Lung (tissue), 12 donors: Measurements from ENCODE around the gene SERPINB6. TPM values are rescaled to one million over a fixed set of nuclear protein-coding genes. Genes with fewer than 3 reads are reported as not detected.

ENCODE experiments used
- ATAC-seq: fragments of 200-7000 bp; cut with Tn5 transposase; one replicate; pipeline ENCODE4 v1.9.1; 2020; ENCODE audit warnings: moderate number of reproducible peaks; ENCODE audit not compliant: insufficient read depth, low FRiP score
- DNase-seq, 3 donors: peaks; one replicate each; pipeline ENCODE4 v3.0.0-alpha.2; 2013 to 2017
- H3K27ac ChIP-seq, 2 donors: one replicate each; pipeline ENCODE4 v1.5.1; 2013; ENCODE audit warnings: mild to moderate bottlenecking in 2 of 2, moderate library complexity in 2 of 2, control low read depth in 1 of 2, inconsistent platforms in 1 of 2, low read depth in 1 of 2, low read length in 1 of 2
- H3K27me3 ChIP-seq, 3 donors: one replicate each; pipeline ENCODE4 v1.5.1; 2013; ENCODE audit warnings: low read length in 2 of 3; ENCODE audit not compliant: control insufficient read depth in 3 of 3, insufficient read depth in 3 of 3
- H3K36me3 ChIP-seq, 4 donors: one replicate each; pipeline ENCODE4 v1.5.1; 2013; ENCODE audit warnings: low read length in 4 of 4, mild to moderate bottlenecking in 1 of 4, moderate library complexity in 1 of 4; ENCODE audit not compliant: control insufficient read depth in 4 of 4, insufficient read depth in 4 of 4
- H3K4me1 ChIP-seq, 5 donors: one replicate each; pipeline ENCODE4 v1.5.1; 2013; ENCODE audit warnings: low read length in 5 of 5, mild to moderate bottlenecking in 2 of 5, moderate library complexity in 1 of 5; ENCODE audit not compliant: control insufficient read depth in 5 of 5, insufficient read depth in 5 of 5
- H3K4me3 ChIP-seq: one replicate; pipeline ENCODE4 v1.5.1; 2013; ENCODE audit warnings: mild to moderate bottlenecking, control low read depth, moderate library complexity
- H3K9ac ChIP-seq, 2 donors: one replicate each; pipeline ENCODE4 v1.5.1; 2013; ENCODE audit warnings: low read length in 2 of 2, control low read depth in 1 of 2; ENCODE audit not compliant: insufficient read depth in 1 of 2
- H3K9me3 ChIP-seq, 4 donors: one replicate each; pipeline ENCODE4 v1.5.1; 2013; ENCODE audit warnings: low read length in 3 of 4, mild to moderate bottlenecking in 1 of 4, moderate library complexity in 1 of 4; ENCODE audit not compliant: control insufficient read depth in 4 of 4, insufficient read depth in 3 of 4
- CTCF ChIP-seq: IDR thresholded peaks from 2 replicates; pipeline ENCODE4 v1.5.1; 2012; ENCODE audit warnings: mild to moderate bottlenecking; ENCODE audit errors: control extremely low read depth, extremely low read depth
- WGBS, 2 donors: extraction: QIAGEN DNeasy Blood & Tissue Kit; methylation state at CpG; one replicate each; pipeline ENCODE4 v1.1.7; 2013; 5-methylcytosine and 5-hydroxymethylcytosine counted together
- polyA plus RNA-seq, 2 donors: library from polyadenylated mRNA; stranded (reverse); fragments of 200-250 nt; gene quantifications; one replicate each; pipeline ENCODE4 v1.2.1, GENCODE V29; 2013
- total RNA-seq, 2 donors: library from RNA; depleted of rRNA in 1 of 2; stranded (reverse); fragments of >200 nt in 1 of 2; gene quantifications; one replicate each; pipeline ENCODE4 v1.2.1, GENCODE V29; 2014 to 2021
- donor health status: control.
- donor health status: control.
- donor health status: Bipolar disorder and iron deficiency.
- donor health status: healthy.
- donor health status: DM: yes; HTN: yes; CAD: no.

The SERPINB6 gene
- total and polyA plus RNA-seq, 4 donors: 113 to 155 (median 127) TPM

- peaks cover 0 to 34% (median 12%) of the 10 kb centered on the region in 5 donors for H3K4me1 ChIP-seq
- H3K9me3 ChIP-seq: no peaks in the 10 kb centered on the region
Measured at GRCh38 chr6:2964793-2965505, 6.4 kb downstream of the SERPINB6 start.

GRCh38 chr6:2963756-2964155 lies 7.6 kb downstream of the SERPINB6 start:
- DNase-seq: no peak
- 89 to 94% methylated on average over 8 of the region's 8 CpGs for WGBS, 2 donors
- Histone ChIP-seq H3K9ac (no peak overlapping the region), H3K9me3 (no peaks in the 10 kb centered on the region), H3K4me1 (peaks cover 0 to 42% (median 9%) of the 10 kb centered on the region in 5 donors), H3K4me3 (no peak overlapping the region), H3K27ac (peak overlapping the region in 1 of 2 donors; percentile 37), H3K36me3 (peaks cover 0 to 5% (median 0%) of the 10 kb centered on the region in 4 donors), H3K27me3 (no peaks in the 10 kb centered on the region)
- TF ChIP-seq CTCF: no peak
- no peak for ATAC-seq

More at GRCh38 chr6:2964793-2965505, 6.4 kb downstream of the SERPINB6 start:
- DNase-seq (no peak), ATAC-seq (no peak)
- 86 to 92% methylated on average over 17 of the region's 17 CpGs for WGBS, 2 donors
- Histone ChIP-seq H3K36me3 (peaks cover 0 to 4% (median 0%) of the 10 kb centered on the region in 4 donors), H3K9ac (no peak overlapping the region), H3K27ac (no peak overlapping the region), H3K27me3 (no peaks in the 10 kb centered on the region), H3K4me3 (no peak overlapping the region)
- TF ChIP-seq CTCF: no peak

- Histone ChIP-seq H3K36me3 (peaks cover 0 to 4% (median 0%) of the 10 kb centered on the region in 4 donors), H3K27ac (no peak overlapping the region), H3K4me1 (peaks cover 0 to 48% (median 9%) of the 10 kb centered on the region in 5 donors), H3K4me3 (no peak overlapping the region), H3K27me3 (no peaks in the 10 kb centered on the region), H3K9ac (no peak overlapping the region), H3K9me3 (no peaks in the 10 kb centered on the region)
- no peak for TF ChIP-seq CTCF
- DNase-seq (no peak), ATAC-seq (no peak)
- 43 to 47% methylated on average over 3 of the region's 3 CpGs for WGBS, 2 donors
Measured at GRCh38 chr6:2962636-2963035, 8.7 kb downstream of the SERPINB6 start.
